ENCODE results near the gene RNF125. TPM values are rescaled to one million over a fixed set of nuclear protein-coding genes. Genes with fewer than 3 reads are reported as not detected.

RNF125 gene
- polyA plus RNA-seq, 2 of the 4 experiments (the other 2 are of a cell fraction), result 0.14 to 0.30 TPM

DNA sequence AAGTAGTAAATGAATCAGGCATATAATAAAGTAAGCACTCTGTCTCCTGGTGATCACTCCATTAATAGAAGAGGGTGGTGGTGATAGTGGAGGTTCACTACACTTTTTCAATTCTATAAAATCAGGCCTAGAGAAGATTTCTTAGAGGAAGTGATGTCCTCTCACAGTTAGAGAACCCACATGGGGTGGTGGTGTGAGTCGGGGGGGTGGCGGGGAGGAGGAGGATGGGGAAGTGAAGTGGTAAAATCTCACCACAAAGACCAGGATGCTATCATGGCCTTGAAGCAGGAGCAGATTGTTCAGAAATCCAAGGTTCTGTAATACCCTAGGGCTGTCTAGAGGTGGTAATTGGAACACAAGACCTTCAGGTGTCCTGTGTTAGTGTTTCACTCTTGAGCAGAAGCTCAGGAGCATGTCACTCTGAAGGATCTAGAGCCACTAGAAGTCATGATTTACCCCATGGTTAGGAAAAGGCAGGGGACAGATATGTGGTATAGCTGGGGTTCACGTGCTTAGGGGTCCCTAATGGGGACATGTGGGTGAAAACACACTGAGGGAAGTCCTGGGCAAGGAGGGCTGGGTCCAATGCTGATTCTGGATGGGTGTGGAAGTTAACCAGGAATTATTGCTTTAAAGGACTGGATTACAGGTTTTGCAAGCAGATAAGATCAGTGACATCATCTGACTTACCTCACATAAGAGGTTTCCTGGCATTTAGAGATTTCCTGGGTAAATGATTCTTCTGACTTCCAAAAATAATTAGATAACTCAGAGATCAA, 31.0 kb downstream of the RNF125 start:
- no peaks in the 10 kb centered on the region for H3K9me3 ChIP-seq
- FAIRE-seq (no peak), ATAC-seq (no peak), DNase-seq (ENCODE audit: low read depth in 1 of 2, low spot score in 1 of 2) (peak in 1 of 2 experiments; percentile 9)
- H3K4me1 ChIP-seq, result peaks cover 16% of the 10 kb centered on the region; the same call in 2 of the 3 replicates
- TF ChIP-seq HDAC2 (IDR thresholded peaks at IDR 0.05), result no peak
- no peak for TF ChIP-seq NFE2L2 (conservative IDR thresholded peaks at IDR 0.05; ENCODE audit: low read length)
- TF ChIP-seq, protein P1, sequence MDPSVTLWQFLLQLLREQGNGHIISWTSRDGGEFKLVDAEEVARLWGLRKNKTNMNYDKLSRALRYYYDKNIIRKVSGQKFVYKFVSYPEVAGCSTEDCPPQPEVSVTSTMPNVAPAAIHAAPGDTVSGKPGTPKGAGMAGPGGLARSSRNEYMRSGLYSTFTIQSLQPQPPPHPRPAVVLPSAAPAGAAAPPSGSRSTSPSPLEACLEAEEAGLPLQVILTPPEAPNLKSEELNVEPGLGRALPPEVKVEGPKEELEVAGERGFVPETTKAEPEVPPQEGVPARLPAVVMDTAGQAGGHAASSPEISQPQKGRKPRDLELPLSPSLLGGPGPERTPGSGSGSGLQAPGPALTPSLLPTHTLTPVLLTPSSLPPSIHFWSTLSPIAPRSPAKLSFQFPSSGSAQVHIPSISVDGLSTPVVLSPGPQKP (IDR thresholded peaks at IDR 0.05; ENCODE audit: low read depth, low read length), result no peak
- TF ChIP-seq KDM1A (IDR thresholded peaks at IDR 0.05; ENCODE audit: low read depth), result no peak
- TF ChIP-seq MAFK (IDR thresholded peaks at IDR 0.05; ENCODE audit: partially characterized antibody), result no peak
- no peak for TF ChIP-seq REST (IDR thresholded peaks at IDR 0.05)
- TF ChIP-seq, protein P2, sequence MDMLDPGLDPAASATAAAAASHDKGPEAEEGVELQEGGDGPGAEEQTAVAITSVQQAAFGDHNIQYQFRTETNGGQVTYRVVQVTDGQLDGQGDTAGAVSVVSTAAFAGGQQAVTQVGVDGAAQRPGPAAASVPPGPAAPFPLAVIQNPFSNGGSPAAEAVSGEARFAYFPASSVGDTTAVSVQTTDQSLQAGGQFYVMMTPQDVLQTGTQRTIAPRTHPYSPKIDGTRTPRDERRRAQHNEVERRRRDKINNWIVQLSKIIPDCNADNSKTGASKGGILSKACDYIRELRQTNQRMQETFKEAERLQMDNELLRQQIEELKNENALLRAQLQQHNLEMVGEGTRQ (IDR thresholded peaks at IDR 0.05), result no peak
- no peak for TF ChIP-seq HEYL (CRISPR knock-in tag; IDR thresholded peaks at IDR 0.05)
- no peak for TF ChIP-seq POLR2A (IDR thresholded peaks at IDR 0.05; ENCODE audit: low read length)
- TF ChIP-seq MYC (IDR thresholded peaks at IDR 0.05; ENCODE audit: borderline replicate concordance, low read length), result no peak
- no peak for TF ChIP-seq ZC3H11A (IDR thresholded peaks at IDR 0.05)
- TF ChIP-seq MAZ (IDR thresholded peaks at IDR 0.05; ENCODE audit: borderline replicate concordance, low read depth, low read length), result no peak
- TF ChIP-seq, protein P3, sequence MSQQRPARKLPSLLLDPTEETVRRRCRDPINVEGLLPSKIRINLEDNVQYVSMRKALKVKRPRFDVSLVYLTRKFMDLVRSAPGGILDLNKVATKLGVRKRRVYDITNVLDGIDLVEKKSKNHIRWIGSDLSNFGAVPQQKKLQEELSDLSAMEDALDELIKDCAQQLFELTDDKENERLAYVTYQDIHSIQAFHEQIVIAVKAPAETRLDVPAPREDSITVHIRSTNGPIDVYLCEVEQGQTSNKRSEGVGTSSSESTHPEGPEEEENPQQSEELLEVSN (IDR thresholded peaks at IDR 0.05; ENCODE audit: borderline replicate concordance, low read depth), result no peak
- TF ChIP-seq HMGXB4 (CRISPR knock-in tag; IDR thresholded peaks at IDR 0.05; ENCODE audit: borderline replicate concordance), result no peak
- TF ChIP-seq HOXB13 (CRISPR knock-in tag; IDR thresholded peaks at IDR 0.05; ENCODE audit: low read depth), result no peak
- no peak for TF ChIP-seq NR3C1 (IDR thresholded peaks at IDR 0.05)
- TF ChIP-seq SMC3 (IDR thresholded peaks at IDR 0.05), result no peak
- no peak for TF ChIP-seq EHMT2 (IDR thresholded peaks at IDR 0.05; ENCODE audit: low read depth)
- ChIA-PET POLR2A (interaction anchor here (0.6 kb wide), 1 partner anchor 21 kb away, joined by 5 read pairs; no protein-coding TSS in a partner anchor), CTCF (no interaction called here)
- peak overlapping the region; percentile 28; the same call in 1 of the 3 replicates for H3K4me2 ChIP-seq
- H3K27ac ChIP-seq, result 0 out of 6 replicates have a peak overlapping the region, but pooled peaks of 1 of the 2 experiments have one; percentile 31
- WGBS (ENCODE audit: missing lambda C conversion rate), result 47% methylated on average over 3 of the region's 3 CpGs
- no peak overlapping the region for H3K4me3 ChIP-seq
